SK-N-MC (cell line): Measurements from ENCODE around the gene RNF187.

ENCODE experiments used
- DNase-seq: peaks from one replicate; pipeline ENCODE4 v3.0.0-alpha.2; 2011; ENCODE audit warnings: low read depth, low spot score
- H3K27ac ChIP-seq: fragments of 200-600 bp; sonication (generic); 2 replicates; pipeline ENCODE4 v1.5.1; 2016; ENCODE audit warnings: mixed run types
- H3K36me3 ChIP-seq: fragments of 200-600 bp; sonication (generic); 2 replicates; pipeline ENCODE4 v1.6.1; 2017; ENCODE audit warnings: antibody characterized with exemption, low read length, mixed read lengths; ENCODE audit not compliant: insufficient read depth
- H3K4me3 ChIP-seq: fragments of 200-600 bp; sonication (generic); 2 replicates; pipeline ENCODE4 v1.5.1; 2016
- H3K9ac ChIP-seq: fragments of 200-600 bp; sonication (generic); 2 replicates; pipeline ENCODE4 v1.8.0; 2017; ENCODE audit warnings: mixed run types, mixed read lengths; ENCODE audit not compliant: insufficient read length
- H3K9me3 ChIP-seq: fragments of 200-600 bp; sonication (generic); 2 replicates; pipeline ENCODE4 v1.6.1; 2017; ENCODE audit warnings: low read depth, mild to moderate bottlenecking, antibody characterized with exemption, low read length, moderate library complexity, mixed read lengths
- EZH2 ChIP-seq: fragments of 200-600 bp; sonication (generic); IDR thresholded peaks from one replicate; pipeline ENCODE4 v1.6.1; 2017; ENCODE audit warnings: antibody characterized with exemption
- FOXP2 ChIP-seq: optimal IDR thresholded peaks from 2 replicates; pipeline ENCODE3; 2011; ENCODE audit warnings: mild to moderate bottlenecking, moderate library complexity; ENCODE audit not compliant: insufficient read depth; ENCODE audit errors: extremely low read length, control extremely low read depth
- POLR2AphosphoS5 ChIP-seq: IDR thresholded peaks from 2 replicates; pipeline ENCODE4 v1.6.1; 2012; ENCODE audit warnings: mild to moderate bottlenecking, low read depth, low read length, borderline replicate concordance

RNF187 gene

GRCh38 chr1:228510803-228511413, 23.7 kb downstream of the RNF187 start:
- DNase-seq, result no peak
- TF ChIP-seq EZH2, result no peak
- no peak for TF ChIP-seq POLR2AphosphoS5
- TF ChIP-seq FOXP2, result no peak
- no peak overlapping the region for H3K27ac ChIP-seq
- H3K9ac ChIP-seq, result no peak overlapping the region
- no peak overlapping the region for H3K4me3 ChIP-seq
- no peaks in the 10 kb centered on the region for H3K9me3 ChIP-seq
- H3K36me3 ChIP-seq, result no peaks in the 10 kb centered on the region

- no peak overlapping the region for H3K4me3 ChIP-seq
- no peak for DNase-seq
- no peaks in the 10 kb centered on the region for H3K36me3 ChIP-seq
- H3K9me3 ChIP-seq, result no peaks in the 10 kb centered on the region
- TF ChIP-seq POLR2AphosphoS5, result no peak
- TF ChIP-seq EZH2, result no peak
- TF ChIP-seq FOXP2, result no peak
- H3K27ac ChIP-seq, result no peak overlapping the region
- H3K9ac ChIP-seq, result no peak overlapping the region
Measured at GRCh38 chr1:228511546-228512445, 24.6 kb downstream of the RNF187 start.

- no peaks in the 10 kb centered on the region for H3K36me3 ChIP-seq
- H3K27ac ChIP-seq, result no peak overlapping the region
- H3K9me3 ChIP-seq, result no peaks in the 10 kb centered on the region
- no peak overlapping the region for H3K9ac ChIP-seq
- DNase-seq, result no peak
- TF ChIP-seq POLR2AphosphoS5, result no peak
- no peak for TF ChIP-seq EZH2
- no peak for TF ChIP-seq FOXP2
- no peak overlapping the region for H3K4me3 ChIP-seq
Measured at GRCh38 chr1:228512781-228513198, 25.6 kb downstream of the RNF187 start.

DNA sequence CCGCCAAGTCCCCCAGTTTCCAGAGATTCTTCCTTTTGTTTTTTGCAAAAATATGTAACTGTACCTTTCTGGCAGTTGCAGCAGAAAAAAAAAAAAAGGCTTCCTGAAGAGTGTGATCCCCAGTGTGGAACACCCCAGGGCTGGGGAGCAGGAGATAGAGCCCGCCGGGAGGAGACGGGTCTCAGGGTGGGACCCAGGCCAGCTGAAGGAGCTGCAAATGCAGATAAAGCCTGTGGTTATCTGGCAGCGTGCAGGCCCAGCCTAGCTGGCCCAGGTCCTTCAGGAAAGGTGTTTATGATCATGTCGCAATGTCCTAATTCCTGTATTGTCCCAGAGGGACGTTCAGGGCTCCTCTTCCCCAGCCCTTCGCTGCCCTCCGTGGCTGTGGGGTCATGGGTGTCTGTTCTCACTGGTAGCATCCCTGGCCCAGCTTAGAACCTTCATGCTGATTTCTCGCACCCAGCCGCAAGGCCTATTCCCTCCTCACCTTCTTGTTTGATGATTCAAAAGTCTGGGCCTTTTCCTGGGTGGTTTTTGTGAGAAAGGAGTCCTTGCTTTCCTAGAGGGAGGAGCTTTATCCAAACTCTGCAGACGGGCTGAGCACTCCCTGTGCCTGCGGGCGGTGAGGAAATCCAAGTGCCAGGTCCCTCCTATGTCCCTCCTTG, 26.2 kb downstream of the RNF187 start:
- no peak for DNase-seq
- Histone ChIP-seq H3K9me3 (no peaks in the 10 kb centered on the region), H3K27ac (no peak overlapping the region), H3K36me3 (no peaks in the 10 kb centered on the region), H3K9ac (no peak overlapping the region), H3K4me3 (no peak overlapping the region)
- TF ChIP-seq FOXP2, result no peak
- no peak for TF ChIP-seq POLR2AphosphoS5
- TF ChIP-seq EZH2, result no peak

DNA sequence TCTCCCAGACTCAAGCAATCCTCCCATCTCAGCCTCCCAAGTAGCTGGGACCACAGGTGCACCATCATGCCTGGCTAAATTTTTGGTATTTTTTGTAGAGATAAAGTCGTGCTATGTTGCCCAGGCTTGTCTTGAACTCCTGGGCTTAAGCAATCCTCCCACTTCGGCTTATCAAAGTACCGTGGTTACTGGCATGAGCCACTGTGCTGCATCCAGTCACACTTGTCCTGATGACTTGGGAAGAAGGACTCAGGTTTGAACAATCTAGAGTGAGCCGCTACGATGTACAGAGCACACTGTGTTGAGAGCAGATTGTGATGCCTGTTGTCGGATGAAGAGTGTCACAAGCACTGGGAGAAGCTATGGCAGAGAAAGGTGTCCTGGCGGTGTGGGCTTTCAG, 27.2 kb downstream of the RNF187 start:
- Histone ChIP-seq H3K9ac (no peak overlapping the region), H3K27ac (no peak overlapping the region), H3K4me3 (no peak overlapping the region), H3K36me3 (no peaks in the 10 kb centered on the region), H3K9me3 (no peaks in the 10 kb centered on the region)
- no peak for TF ChIP-seq EZH2
- no peak for DNase-seq

GRCh38 chr1:228515200-228515834, 28.1 kb downstream of the RNF187 start:
- DNase-seq, result peak; percentile 37
- H3K4me3 ChIP-seq, result no peak overlapping the region
- TF ChIP-seq EZH2 (no peak), POLR2AphosphoS5 (no peak), FOXP2 (no peak)
- no peaks in the 10 kb centered on the region for H3K9me3 ChIP-seq
- H3K9ac ChIP-seq, result no peak overlapping the region
- no peak overlapping the region for H3K27ac ChIP-seq
- no peaks in the 10 kb centered on the region for H3K36me3 ChIP-seq

DNA sequence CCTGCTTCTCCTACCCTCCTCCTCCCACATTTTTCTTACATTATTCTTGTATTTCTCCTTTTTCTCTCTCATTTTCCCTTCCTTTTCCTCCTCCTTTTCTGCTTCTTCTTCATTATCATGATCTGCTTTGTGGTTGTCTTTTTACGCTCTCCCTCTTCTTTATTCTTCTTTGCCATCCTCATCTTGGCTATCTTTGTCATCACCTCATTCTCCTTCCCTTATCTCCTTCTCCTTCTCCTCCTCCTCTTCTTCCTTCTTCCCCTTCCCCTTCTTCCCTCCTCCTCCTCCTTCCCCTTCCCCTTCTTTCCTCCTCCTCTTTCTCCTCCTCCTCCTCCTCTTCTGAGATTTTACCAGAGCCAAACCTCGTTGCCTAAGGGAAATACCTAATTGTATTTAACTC, 30.5 kb downstream of the RNF187 start:
- H3K27ac ChIP-seq, result no peak overlapping the region
- no peak overlapping the region for H3K4me3 ChIP-seq
- H3K9me3 ChIP-seq, result no peaks in the 10 kb centered on the region
- no peak for TF ChIP-seq POLR2AphosphoS5
- TF ChIP-seq FOXP2, result no peak
- TF ChIP-seq EZH2, result no peak
- no peaks in the 10 kb centered on the region for H3K36me3 ChIP-seq
- H3K9ac ChIP-seq, result no peak overlapping the region
- DNase-seq, result no peak

- no peak overlapping the region for H3K27ac ChIP-seq
- TF ChIP-seq POLR2AphosphoS5 (no peak), EZH2 (no peak), FOXP2 (no peak)
- no peaks in the 10 kb centered on the region for H3K9me3 ChIP-seq
- H3K9ac ChIP-seq, result no peak overlapping the region
- no peak overlapping the region for H3K4me3 ChIP-seq
- no peak for DNase-seq
- H3K36me3 ChIP-seq, result no peaks in the 10 kb centered on the region
Measured at GRCh38 chr1:228527596-228527995, 40.4 kb downstream of the RNF187 start.
